HepG2 (cell line): ENCODE results near the gene CALY. TPM values are rescaled to one million over a fixed set of nuclear protein-coding genes. Genes with fewer than 3 reads are reported as not detected.

ENCODE experiments used
- ARID2 ChIP-seq: sonication (generic); formaldehyde crosslinking; IDR thresholded peaks from 2 replicates; pipeline ENCODE4 v1.8.1; 2022; ENCODE audit warnings: mild to moderate bottlenecking, missing genetic modification reagents, borderline replicate concordance
- ATF7 ChIP-seq, 2 experiments: fragments of 450-650 bp in 1 of 2; sonication (generic) in 1 of 2; formaldehyde crosslinking in 1 of 2; IDR thresholded peaks; 2 replicates each; pipeline versions ENCODE4 v1.4.0 to v1.6.1; 2016 to 2020; ENCODE audit warnings: antibody characterized with exemption in 1 of 2, mild to moderate bottlenecking in 1 of 2, missing genetic modification reagents in 1 of 2
- ELF3 ChIP-seq: IDR thresholded peaks from 2 replicates; pipeline ENCODE4 v1.6.1; 2016; ENCODE audit warnings: missing genetic modification reagents, missing compliant biosample characterization
- GTF2F1 ChIP-seq: fragments of 150-350 bp; IDR thresholded peaks from 2 replicates; pipeline ENCODE4 v1.6.1; 2014; ENCODE audit warnings: low read length
- LCORL ChIP-seq, 2 experiments: fragments of 450-650 bp in 1 of 2; sonication (generic) in 1 of 2; formaldehyde crosslinking in 1 of 2; IDR thresholded peaks; 2 replicates each; pipeline versions ENCODE4 v1.5.0 to v1.6.1; 2017 to 2020; ENCODE audit warnings: antibody characterized with exemption in 1 of 2, missing genetic modification reagents in 1 of 2
- SMARCC2 ChIP-seq: fragments of 450-650 bp; IDR thresholded peaks from 2 replicates; pipeline ENCODE4 v1.6.1; 2017; ENCODE audit warnings: antibody characterized with exemption, mild to moderate bottlenecking
- SNRNP70 ChIP-seq: fragments of 200-400 bp; formaldehyde crosslinking; IDR thresholded peaks from 2 replicates; pipeline ENCODE4 v1.6.1; 2017; ENCODE audit warnings: mild to moderate bottlenecking, low read depth, low read length, moderate library complexity
- ZNF138 ChIP-seq: sonication (generic); formaldehyde crosslinking; IDR thresholded peaks from 2 replicates; pipeline ENCODE4 v1.5.0; 2020; ENCODE audit warnings: mild to moderate bottlenecking, low read depth, missing genetic modification reagents
- ZNF3 ChIP-seq: IDR thresholded peaks from 2 replicates; pipeline ENCODE4 v1.7.0; 2017; ENCODE audit warnings: inconsistent platforms
- ZNF619 ChIP-seq: sonication (generic); formaldehyde crosslinking; IDR thresholded peaks from 2 replicates; pipeline ENCODE4 v1.4.0; 2020; ENCODE audit warnings: mild to moderate bottlenecking, missing genetic modification reagents
- ZNF639 ChIP-seq: conservative IDR thresholded peaks from 2 replicates; pipeline ENCODE4 v1.6.1; 2018; ENCODE audit warnings: missing genetic modification reagents
- ZNF75D ChIP-seq: sonication (generic); formaldehyde crosslinking; IDR thresholded peaks from 2 replicates; pipeline ENCODE4 v1.8.1; 2023; ENCODE audit warnings: missing genetic modification reagents, mild to moderate bottlenecking, borderline replicate concordance
- polyA plus RNA-seq, 8 experiments: library from polyadenylated mRNA; depleted of rRNA in 3 of 8; stranded (reverse) in 7 of 8; unstranded in 1 of 8; fragments of >200 nt; fragmentation: Illumina TruSeq in 4 of 8; extraction: Trizol in 4 of 8; gene quantifications; 2 replicates each; pipeline versions ENCODE4 v1.2.1 to v1.2.3, GENCODE V29; 2011 to 2016; ENCODE audit warnings: low read depth in 4 of 8, missing spikeins in 1 of 8, mixed read lengths in 1 of 8; ENCODE audit not compliant: insufficient read depth in 1 of 8
- total RNA-seq, 5 experiments: library from RNA; depleted of rRNA; stranded (reverse); fragments of >200 nt; fragmentation: Illumina TruSeq; extraction: Trizol; gene quantifications; 2 replicates each; pipeline ENCODE4 v1.2.3, GENCODE V29; 2016; ENCODE audit warnings: low read depth in 1 of 5
- TF ChIP-seq, protein P1 (sequence below): sonication (generic); formaldehyde crosslinking; IDR thresholded peaks from 2 replicates; pipeline ENCODE4 v1.9.0; 2021; ENCODE audit warnings: missing genetic modification reagents, borderline replicate concordance
- TF ChIP-seq, protein P2 (sequence below): sonication (generic); formaldehyde crosslinking; IDR thresholded peaks from 2 replicates; pipeline ENCODE4 v1.5.0; 2020; ENCODE audit warnings: mild to moderate bottlenecking, missing genetic modification reagents, borderline replicate concordance
- TF ChIP-seq, protein P3 (sequence below): sonication (generic); formaldehyde crosslinking; IDR thresholded peaks from 2 replicates; pipeline ENCODE4 v1.4.0; 2020; ENCODE audit warnings: missing genetic modification reagents, mild to moderate bottlenecking, borderline replicate concordance

The CALY gene
- total and polyA plus RNA-seq, 2 of the 13 experiments (the other 11 are each of a cell fraction or from before 2014, with no cell fraction given), result 0.08 TPM; not detected in 1

GRCh38 chr10:133377818-133378250 is 41.1 kb upstream of the CALY start (continued):
- TF ChIP-seq, protein P1, sequence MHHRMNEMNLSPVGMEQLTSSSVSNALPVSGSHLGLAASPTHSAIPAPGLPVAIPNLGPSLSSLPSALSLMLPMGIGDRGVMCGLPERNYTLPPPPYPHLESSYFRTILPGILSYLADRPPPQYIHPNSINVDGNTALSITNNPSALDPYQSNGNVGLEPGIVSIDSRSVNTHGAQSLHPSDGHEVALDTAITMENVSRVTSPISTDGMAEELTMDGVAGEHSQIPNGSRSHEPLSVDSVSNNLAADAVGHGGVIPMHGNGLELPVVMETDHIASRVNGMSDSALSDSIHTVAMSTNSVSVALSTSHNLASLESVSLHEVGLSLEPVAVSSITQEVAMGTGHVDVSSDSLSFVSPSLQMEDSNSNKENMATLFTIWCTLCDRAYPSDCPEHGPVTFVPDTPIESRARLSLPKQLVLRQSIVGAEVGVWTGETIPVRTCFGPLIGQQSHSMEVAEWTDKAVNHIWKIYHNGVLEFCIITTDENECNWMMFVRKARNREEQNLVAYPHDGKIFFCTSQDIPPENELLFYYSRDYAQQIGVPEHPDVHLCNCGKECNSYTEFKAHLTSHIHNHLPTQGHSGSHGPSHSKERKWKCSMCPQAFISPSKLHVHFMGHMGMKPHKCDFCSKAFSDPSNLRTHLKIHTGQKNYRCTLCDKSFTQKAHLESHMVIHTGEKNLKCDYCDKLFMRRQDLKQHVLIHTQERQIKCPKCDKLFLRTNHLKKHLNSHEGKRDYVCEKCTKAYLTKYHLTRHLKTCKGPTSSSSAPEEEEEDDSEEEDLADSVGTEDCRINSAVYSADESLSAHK (CRISPR knock-in tag), result no peak
- TF ChIP-seq ZNF3 (CRISPR knock-in tag) (no peak), LCORL (IDR thresholded peaks at IDR 0.05) (no peak), LCORL (CRISPR knock-in tag; IDR thresholded peaks at IDR 0.05) (peak; percentile 4; the same call in 1 of the 2 replicates), ZNF619 (CRISPR knock-in tag) (peak; percentile 8; the same call in 1 of the 2 replicates), ELF3 (CRISPR knock-in tag) (no peak), ARID2 (CRISPR knock-in tag) (0 out of 2 replicates have a peak, but pooled peaks have one; percentile 3), ZNF138 (CRISPR knock-in tag) (no peak), ZNF639 (CRISPR knock-in tag) (no peak), ZNF75D (CRISPR knock-in tag) (no peak), GTF2F1 (no peak), ATF7 (IDR thresholded peaks at IDR 0.05) (no peak), ATF7 (CRISPR knock-in tag; IDR thresholded peaks at IDR 0.05) (no peak), SMARCC2 (no peak), SNRNP70 (no peak)
- TF ChIP-seq, protein P2, sequence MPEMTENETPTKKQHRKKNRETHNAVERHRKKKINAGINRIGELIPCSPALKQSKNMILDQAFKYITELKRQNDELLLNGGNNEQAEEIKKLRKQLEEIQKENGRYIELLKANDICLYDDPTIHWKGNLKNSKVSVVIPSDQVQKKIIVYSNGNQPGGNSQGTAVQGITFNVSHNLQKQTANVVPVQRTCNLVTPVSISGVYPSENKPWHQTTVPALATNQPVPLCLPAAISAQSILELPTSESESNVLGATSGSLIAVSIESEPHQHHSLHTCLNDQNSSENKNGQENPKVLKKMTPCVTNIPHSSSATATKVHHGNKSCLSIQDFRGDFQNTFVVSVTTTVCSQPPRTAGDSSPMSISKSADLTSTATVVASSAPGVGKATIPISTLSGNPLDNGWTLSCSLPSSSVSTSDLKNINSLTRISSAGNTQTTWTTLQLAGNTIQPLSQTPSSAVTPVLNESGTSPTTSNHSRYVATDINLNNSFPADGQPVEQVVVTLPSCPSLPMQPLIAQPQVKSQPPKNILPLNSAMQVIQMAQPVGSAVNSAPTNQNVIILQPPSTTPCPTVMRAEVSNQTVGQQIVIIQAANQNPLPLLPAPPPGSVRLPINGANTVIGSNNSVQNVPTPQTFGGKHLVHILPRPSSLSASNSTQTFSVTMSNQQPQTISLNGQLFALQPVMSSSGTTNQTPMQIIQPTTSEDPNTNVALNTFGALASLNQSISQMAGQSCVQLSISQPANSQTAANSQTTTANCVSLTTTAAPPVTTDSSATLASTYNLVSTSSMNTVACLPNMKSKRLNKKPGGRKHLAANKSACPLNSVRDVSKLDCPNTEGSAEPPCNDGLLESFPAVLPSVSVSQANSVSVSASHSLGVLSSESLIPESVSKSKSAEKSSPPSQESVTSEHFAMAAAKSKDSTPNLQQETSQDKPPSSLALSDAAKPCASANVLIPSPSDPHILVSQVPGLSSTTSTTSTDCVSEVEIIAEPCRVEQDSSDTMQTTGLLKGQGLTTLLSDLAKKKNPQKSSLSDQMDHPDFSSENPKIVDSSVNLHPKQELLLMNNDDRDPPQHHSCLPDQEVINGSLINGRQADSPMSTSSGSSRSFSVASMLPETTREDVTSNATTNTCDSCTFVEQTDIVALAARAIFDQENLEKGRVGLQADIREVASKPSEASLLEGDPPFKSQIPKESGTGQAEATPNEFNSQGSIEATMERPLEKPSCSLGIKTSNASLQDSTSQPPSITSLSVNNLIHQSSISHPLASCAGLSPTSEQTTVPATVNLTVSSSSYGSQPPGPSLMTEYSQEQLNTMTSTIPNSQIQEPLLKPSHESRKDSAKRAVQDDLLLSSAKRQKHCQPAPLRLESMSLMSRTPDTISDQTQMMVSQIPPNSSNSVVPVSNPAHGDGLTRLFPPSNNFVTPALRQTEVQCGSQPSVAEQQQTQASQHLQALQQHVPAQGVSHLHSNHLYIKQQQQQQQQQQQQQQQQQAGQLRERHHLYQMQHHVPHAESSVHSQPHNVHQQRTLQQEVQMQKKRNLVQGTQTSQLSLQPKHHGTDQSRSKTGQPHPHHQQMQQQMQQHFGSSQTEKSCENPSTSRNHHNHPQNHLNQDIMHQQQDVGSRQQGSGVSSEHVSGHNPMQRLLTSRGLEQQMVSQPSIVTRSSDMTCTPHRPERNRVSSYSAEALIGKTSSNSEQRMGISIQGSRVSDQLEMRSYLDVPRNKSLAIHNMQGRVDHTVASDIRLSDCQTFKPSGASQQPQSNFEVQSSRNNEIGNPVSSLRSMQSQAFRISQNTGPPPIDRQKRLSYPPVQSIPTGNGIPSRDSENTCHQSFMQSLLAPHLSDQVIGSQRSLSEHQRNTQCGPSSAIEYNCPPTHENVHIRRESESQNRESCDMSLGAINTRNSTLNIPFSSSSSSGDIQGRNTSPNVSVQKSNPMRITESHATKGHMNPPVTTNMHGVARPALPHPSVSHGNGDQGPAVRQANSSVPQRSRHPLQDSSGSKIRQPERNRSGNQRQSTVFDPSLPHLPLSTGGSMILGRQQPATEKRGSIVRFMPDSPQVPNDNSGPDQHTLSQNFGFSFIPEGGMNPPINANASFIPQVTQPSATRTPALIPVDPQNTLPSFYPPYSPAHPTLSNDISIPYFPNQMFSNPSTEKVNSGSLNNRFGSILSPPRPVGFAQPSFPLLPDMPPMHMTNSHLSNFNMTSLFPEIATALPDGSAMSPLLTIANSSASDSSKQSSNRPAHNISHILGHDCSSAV (CRISPR knock-in tag), result 0 out of 2 replicates have a peak, but pooled peaks have one; percentile 11
- TF ChIP-seq, protein P3, sequence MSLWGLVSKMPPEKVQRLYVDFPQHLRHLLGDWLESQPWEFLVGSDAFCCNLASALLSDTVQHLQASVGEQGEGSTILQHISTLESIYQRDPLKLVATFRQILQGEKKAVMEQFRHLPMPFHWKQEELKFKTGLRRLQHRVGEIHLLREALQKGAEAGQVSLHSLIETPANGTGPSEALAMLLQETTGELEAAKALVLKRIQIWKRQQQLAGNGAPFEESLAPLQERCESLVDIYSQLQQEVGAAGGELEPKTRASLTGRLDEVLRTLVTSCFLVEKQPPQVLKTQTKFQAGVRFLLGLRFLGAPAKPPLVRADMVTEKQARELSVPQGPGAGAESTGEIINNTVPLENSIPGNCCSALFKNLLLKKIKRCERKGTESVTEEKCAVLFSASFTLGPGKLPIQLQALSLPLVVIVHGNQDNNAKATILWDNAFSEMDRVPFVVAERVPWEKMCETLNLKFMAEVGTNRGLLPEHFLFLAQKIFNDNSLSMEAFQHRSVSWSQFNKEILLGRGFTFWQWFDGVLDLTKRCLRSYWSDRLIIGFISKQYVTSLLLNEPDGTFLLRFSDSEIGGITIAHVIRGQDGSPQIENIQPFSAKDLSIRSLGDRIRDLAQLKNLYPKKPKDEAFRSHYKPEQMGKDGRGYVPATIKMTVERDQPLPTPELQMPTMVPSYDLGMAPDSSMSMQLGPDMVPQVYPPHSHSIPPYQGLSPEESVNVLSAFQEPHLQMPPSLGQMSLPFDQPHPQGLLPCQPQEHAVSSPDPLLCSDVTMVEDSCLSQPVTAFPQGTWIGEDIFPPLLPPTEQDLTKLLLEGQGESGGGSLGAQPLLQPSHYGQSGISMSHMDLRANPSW, result no peak
